NK-92 treated with Interleukin-12 subunit alpha and Interleukin-12 subunit beta, amount 100 ng/mL, for 24 hours (cell line): ENCODE results near the gene MTTP.

Experiments used
- DNase-seq: peaks from one replicate; lab custom pipeline; 2025; lab: John Stamatoyannopoulos, UW

Gene MTTP

DNA sequence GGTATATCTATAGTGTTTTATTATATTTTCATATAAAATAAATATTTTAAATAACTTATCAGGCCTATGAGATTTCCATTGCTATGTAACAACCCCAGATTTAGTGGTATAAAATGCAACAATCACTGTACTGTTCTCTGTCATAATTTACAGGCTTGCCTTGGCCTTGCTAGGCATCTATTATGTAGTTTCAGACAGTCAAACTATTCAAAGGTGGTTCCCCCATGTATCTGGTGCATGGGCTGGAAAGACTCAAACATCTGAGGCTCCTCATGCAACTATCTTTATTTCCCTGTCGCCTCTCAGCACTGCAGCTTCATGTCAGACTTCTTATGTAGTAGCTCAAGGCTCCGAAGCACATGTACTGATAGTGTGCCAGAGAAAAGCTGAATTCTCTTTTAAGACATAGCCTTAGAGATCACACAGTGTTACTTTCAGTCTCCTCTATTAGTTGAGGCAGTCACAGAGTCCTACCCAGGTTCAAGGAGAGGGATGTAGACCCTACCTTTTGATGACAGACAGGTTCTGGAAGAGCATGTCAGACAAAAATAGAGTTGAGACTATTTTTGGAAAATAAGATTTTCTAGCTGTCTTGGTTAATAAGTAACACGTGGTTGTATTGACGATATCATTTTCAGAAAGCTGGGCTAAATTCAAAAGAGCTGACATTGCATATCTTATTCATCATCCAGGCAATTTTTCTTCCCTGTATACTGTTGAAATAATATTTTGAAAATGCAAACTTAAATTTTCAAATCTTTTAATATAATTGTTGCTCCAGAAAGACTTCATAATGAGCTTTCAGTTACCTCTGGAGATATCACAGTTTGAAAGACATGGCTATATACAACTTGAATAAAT, 19.4 kb downstream of the MTTP start:
- no peak for DNase-seq

DNA sequence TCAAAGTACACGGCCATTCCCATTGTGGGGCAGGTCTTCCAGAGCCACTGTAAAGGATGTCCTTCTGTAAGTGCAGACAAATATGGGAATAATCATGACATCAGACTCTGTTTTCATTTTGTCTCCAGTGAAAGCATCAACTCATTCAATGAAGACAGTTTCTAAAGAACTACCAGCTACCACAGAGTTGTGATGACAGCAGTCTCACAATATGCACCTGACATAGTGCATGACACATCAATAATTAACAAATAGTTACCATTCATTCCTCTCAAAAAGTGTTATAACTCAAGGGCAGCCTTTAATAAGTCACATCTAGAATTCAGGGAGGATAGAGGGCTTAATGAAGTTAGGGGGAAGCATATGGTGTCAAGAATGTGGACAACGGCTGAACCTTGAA, 20.2 kb downstream of the MTTP start:
- DNase-seq = no peak

DNA sequence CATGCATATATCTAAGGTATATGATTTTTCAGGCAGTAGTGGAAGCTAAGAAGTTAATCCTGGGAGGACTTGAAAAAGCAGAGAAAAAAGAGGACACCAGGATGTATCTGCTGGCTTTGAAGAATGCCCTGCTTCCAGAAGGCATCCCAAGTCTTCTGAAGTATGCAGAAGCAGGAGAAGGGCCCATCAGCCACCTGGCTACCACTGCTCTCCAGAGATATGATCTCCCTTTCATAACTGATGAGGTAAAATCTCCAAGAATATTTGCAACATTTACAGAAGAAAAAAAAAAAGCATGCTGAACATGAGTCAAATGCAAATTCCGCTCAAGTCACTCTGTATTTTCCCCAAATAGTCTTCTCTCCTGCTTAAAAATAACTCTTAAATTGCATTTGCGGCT, 32.1 kb downstream of the MTTP start:
- no peak for DNase-seq

DNA sequence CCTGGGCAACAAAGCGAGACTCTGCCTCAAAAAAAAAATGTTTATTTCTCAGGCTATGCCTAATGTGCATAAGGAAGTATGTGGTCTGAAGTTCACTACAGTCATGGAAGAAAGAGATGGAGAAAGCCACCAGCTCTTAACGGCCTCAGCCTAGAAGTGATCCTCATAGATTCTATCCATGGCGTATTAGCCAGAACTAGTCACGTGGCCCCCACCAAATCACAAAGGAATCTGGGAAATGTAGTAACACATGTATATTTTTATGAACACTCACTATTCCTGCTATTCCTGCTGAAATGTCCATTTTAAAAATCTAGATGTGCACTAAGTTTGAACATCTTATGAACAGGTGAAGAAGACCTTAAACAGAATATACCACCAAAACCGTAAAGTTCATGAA, 33.8 kb downstream of the MTTP start:
- no peak for DNase-seq

DNA sequence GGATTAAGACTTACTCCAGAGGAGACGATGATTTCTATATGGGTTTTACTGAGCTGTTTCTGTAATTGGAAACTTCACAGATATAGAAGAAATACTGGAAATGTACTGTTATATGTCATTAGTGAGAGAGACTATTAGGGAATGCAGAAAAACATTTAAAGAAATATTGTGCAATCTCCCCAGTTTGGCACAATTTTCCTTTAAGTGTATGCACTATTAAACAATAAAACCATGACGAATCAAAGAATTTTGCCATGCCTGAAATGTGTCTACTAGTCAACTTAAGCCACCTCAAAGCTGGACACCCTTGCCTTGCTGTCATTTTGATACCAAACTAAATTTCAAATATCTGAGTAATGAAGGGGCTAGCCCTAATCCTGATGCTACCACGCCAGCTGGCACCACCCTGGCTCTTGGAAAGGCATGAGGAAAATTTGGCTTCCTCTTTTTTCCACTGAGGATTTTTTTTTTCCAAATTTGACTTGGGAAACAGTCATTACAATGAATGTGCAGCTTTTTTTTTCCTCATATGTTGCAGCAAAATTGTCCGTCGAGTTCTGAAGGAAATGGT, 36.1 kb downstream of the MTTP start:
- DNase-seq = no peak

DNA sequence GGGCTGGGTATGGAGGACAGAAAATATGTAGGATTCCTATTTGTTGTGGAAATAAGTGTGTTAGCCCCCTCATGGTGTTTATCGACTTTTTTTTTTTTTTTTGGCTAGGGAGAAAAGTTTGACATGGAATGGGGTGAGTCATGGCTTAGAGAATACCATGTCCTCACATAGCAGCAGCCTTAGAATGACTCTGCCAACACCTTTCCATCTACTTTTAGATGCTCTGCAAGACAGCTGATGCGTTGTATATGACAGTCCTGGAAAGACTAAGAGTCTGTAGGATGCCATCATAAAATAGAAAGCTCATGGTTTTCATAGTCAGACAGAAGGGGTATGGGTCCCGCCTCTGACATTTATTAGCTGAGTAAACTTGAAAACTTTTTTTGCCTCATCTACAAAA, 37.7 kb downstream of the MTTP start:
- DNase-seq = no peak

DNA sequence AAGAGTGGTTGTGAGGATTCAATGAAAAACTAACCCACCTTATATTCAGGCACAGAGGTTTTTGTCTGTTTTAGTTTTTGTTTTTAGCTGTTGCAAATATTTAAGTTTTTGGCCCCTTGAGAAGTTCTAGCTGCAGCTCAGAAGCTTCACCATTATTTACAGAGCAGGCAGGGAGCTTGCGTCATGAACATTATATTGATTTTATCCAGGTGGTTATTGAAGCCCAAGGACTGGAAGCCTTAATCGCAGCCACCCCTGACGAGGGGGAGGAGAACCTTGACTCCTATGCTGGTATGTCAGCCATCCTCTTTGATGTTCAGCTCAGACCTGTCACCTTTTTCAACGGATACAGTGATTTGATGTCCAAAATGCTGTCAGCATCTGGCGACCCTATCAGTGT, 38.1 kb downstream of the MTTP start:
- no peak for DNase-seq

DNA sequence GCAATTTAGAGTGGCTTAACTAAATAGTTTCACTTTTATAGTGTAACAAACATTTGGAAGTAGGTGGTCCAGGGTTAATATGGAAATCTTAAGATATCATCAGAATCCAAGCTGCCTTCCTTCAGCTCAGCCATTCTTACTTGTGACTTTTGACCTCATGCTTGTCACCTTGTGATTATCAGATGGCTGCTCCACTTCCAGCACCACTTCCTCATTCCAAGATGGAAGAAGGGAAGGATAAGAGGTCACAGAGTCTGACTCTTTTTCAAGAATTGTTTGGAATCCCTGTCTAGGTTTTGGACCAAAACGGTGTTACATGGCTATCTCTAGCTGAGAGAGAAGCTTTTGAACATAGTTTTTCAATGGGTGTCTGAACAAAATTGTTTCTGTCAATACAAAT, 39.9 kb downstream of the MTTP start:
- no peak for DNase-seq

DNA sequence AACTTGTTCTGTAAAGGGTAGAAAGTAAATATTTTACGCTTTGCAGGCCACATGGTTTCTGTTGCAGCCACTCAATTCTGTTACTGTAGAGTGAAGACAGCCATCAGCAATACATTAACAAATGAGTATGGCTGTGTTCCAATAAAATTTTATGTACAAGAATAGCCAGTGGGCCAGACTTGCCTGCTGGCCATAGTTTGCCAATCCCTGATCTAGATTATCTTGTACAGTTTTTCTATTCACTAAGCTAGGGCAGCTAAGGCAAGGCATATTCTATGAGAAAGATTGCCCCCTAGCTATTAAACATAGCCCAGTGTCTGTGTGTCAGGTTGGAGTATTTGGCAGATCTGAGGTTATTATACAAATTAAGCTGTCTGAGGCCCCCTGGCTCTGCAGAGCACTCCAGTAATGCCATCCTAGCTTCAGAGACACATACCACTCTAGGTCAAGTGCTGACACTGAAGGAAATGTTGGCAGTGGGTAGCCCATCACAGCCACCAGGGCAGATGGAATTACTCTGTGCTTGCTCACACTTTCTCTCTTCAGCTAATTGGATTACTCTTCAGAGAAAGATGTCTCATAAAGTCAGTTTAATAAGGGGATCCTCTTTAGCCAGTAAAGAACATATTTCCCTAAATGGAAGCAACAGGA, 40.7 kb downstream of the MTTP start:
- no peak for DNase-seq

DNA sequence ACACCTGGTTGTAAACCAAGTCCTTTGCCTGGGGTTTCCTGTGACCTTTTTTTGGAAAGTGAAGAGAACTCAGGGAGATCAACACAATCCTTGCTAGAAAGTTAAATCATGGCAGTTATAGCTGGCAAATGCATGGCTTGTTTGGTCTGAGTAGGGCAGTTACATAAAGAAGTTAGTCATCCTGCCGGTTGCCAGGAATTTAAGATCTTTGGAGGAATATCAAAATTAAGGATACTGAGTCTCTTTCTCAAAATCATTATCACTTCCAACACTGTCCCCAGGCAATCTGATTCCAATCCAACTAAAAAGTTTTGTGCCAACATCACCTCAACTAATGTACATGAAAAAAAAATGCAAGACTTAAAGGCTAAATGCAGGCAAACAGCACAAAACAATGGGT, 42.8 kb downstream of the MTTP start:
- no peak for DNase-seq

DNA sequence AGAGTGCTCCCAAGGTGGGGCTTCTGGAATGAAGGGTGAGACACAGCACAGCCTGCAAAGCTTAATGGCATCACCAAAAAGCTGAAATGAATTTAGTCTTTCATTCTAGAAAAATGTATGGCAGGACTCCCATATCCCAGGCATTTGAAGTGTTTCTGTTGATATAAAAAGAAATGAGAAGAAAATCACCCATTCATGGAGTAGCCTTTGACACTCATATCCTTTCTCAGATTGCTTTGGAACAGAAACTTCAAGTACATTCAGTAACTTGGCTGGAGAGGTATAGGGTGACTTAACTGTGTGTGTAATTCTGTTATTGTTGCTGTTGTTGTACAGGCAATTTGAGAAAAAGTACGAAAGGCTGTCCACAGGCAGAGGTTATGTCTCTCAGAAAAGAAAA, 47.7 kb downstream of the MTTP start:
- no peak for DNase-seq

DNA sequence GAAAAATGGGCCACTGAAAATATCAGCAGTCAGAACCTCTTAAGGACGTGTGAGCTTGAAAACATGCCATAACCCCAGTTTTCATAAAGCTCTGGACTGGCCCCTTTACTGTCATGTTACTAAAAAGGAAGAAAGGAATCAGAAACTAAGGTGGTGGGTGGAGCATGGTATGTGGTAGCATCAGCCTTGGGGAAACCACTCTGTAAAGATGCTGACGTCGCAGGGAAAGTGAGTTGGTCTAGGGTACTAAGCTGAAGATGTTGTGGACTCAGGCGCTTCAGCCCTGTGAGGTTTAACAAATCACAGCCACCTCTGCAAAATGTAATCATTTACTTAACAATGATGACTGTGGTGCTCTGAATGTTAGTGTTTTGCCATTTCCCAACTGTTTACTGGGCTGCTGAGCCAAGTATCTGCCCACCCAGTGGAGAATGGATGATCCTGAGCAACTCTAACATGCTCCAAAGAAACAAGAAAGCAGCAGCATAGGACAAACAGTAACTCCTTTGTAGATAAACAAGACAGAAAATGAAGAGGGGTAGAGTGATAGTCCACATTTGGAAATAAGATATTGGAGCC, 49.6 kb downstream of the MTTP start:
- DNase-seq = no peak

DNA sequence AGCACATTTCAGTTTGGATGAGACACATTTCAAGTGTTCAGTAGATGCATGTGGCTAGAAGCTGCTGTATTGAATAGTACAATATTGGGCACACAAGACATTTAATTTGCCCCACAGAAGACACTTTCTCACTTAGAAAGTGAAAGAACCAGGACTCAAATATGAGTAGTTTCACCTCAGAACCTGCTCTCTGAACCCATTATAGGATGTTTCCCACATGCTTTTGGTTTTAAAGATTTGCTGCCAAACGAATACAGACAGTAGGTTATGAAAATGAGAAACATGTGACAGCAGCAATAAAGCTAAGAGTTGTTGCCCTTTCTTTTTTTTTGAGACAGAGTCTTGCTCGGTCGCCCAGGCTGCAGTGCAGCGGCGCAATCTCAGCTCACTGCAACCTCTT, 50.7 kb downstream of the MTTP start:
- no peak for DNase-seq

DNA sequence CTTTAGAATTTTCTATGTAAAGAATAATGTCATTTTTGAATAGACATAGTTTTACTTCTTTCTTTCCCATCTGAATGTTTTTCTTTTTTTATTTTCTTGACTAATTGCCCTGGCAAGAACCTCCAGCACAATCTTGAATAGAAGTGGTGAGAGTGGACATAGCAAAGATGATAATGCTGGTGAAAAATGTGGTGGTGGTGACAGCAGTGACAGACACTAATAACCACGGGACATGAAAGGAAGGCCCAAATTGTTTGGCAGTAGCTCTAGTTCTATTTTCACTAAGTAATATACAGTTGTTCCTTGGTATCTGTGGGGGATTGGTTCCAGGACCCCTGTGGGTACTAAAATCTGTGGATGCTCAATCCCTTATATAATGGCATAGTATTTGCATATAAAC, 53.4 kb downstream of the MTTP start:
- no peak for DNase-seq

DNA sequence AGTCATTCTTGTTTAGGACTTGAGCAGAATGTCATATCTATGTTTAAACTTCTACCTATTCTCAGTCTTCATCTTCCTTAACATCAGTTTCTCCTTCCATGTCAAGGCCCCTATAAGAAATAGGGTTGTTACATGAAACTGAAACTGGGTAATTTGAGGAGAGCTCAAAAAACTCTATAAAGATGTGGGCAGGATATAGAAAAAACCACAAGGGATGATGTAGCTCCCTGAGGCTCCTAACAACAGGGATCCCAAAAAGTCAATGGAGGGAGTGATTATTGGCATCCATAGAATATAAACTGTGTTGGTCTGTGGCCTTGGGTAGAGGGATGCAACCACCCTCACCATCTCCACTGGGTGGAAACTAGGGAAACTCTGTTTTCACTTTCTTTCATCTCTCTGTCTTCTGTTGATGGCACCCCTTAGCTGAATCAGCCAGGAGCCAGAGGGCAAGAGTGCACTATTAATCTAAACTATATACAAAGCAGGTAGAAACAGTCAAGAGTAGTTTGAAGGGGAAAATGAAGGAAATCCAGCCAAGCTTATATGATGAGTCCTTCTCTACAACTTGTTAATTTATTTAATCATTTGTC, 55.4 kb downstream of the MTTP start:
- DNase-seq = no peak

DNA sequence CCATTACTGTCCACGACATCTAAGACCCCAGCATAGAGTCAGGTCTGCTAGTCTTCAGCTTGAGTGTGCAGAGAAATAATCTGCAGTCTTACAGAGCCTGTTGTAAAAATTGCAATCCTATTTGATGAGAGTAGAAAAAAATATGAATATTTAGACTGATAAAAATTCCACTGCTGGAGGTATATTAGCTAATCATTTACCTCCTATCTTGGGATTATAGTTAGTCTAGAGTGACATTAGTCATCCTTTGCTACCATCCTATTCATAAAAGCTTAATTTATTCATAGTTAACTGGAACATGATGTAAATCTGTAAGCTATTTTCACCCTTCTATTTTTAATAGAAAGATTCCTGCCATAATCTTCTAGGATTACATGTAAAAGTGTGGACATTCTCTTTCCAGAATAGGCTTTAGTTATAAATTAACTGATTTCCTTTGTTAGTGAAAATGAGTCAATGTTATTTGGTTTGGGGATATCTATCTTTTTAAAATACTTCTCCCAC, 56.3 kb downstream of the MTTP start:
- no peak for DNase-seq

DNA sequence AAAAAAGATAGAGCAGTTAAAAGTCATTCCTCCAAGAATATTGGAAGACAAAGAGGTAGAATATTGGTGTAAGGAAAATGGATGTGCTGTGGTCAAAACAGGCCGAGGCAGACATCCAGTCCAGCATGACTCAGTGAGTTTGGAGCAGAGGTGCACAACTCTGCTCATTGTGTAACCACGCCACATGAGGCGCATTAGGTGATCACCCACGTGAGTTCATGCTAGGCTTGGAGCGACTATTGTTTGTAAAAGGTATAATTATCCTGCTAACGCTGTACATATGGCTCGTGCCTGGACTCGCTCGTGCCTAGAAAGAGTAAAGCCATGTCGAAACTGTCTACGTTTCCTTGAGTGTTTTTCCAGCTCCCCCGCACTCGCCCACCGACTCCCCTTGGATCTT, 59.1 kb downstream of the MTTP start:
- no peak for DNase-seq

DNA sequence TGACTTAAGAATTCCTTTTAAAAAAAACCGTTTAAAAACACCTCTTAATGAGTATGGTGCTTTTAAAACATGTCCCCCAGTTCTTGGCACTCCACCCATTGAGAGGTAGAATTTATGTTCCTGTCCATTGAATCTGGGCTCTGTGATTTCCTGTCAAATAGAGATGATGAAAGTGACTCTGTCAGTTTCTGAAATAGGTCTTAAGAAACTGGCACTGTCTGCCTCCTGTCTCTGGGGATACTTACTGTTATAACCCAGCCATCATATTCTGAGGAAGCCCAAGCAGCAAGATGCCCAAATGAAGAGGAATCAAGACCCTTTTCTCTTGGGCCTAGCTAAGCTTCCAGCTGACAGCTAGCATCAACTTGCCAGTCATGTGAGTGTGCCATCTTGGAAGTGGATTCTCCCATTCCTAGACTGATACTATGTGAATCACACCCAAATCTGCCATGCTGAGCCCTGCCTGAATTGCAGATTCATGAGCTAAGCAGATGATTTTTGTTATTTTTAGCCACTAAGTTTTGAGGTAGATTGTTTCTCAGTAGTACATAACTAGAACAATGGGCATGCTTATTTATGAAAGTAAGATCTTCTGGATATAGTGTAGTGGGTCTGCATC, 60.2 kb downstream of the MTTP start:
- DNase-seq = no peak

DNA sequence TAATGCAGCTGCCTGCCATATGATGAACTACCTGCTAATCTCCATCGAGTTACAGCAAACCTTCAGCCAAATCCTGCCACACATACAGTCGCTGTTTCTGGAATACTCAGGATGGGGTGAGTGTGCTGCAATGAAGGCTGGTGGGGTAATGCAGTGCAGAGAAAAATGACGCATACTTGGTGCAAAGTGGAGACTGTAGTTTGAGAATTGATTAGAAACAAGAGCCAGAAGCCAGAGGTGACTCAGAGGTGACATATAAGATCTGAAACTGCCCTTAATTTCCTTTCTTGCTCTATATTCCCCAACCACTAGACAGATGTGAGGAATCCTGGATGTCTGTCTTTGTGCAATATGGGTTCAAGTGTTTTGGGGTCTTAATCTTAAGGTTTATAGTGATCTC, 61.0 kb downstream of the MTTP start:
- no peak for DNase-seq

DNA sequence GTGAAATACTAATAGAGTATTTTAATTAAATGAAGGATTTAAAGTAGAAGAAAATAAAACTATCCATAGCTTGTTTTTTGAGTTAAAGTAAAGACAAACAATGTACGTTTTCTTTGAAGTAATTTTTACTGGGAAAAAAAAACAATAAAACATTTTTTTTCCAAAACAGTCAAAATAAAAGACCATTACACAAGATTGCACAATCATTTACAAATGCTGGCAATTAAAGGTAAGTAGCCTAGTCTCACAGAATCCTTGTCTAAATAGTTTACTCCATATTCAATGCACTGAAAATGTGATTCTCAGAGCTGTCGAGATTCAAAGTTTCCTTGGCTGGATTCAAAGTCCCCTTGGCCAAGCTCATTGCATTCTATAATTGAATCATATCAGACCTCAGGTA, 61.8 kb downstream of the MTTP start:
- no peak for DNase-seq

DNA sequence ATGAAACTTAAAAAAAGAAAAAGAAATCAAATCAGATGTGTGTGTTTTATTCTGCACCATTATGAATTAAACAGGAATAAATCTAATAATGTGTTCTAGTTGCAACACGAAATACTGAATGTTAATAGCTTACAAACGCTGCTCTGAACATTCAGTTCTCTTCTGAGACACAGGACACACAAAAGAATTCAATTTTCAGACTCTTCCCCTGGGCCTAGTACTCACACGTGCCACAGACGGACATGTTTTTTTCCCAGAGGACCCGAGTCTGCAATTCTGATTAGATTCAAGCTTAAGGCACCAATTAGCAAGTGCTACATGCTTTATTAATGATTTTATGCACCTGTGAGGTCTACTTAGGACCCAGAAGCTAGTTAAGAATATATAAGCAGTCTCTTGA, 62.5 kb downstream of the MTTP start:
- no peak for DNase-seq

DNA sequence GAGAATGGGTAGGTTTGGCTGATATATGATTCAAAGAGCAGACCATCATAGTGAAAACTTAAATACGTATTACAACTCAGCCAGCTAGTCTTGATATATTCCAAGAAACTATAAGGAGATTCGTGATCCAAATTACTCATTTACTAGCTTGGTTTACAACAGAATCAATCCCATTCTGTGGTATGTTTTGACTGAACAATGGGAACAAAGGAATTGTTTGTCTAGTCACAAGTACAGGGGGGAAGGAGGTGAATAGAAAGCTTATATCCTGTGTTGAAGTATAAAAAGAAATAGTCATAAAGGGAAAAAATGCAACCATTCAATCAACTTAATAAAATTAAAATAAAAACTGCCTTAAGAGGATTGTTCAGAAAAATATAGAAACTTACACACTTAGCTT, 66.1 kb downstream of the MTTP start:
- DNase-seq = no peak
